ENCODE results near the gene RNF220.

GRCh38 chr1:44411861-44412260 is 6.8 kb downstream of the RNF220 start:
- TF ChIP-seq CTCF (IDR thresholded peaks at IDR 0.05) (no peak), POLR2A (IDR thresholded peaks at IDR 0.05) (no peak)

Measured in body of pancreas (tissue), 4 donors.